ENCODE measurements around the gene OR4K15.

- TF ChIP-seq CTCF (IDR thresholded peaks at IDR 0.05) = no peak
- no peak for TF ChIP-seq POLR2A (IDR thresholded peaks at IDR 0.05)
Observed at GRCh38 chr14:19947413-19948090, 27.8 kb upstream of the OR4K15 start.

Measured in prostate gland (tissue), 2 donors.